ENCODE results near the gene ANGEL1.

- no peak for TF ChIP-seq CTCF (IDR thresholded peaks at IDR 0.05)
- TF ChIP-seq REST (IDR thresholded peaks at IDR 0.05; ENCODE audit: insufficient read depth in 1 of 2, low read depth in 2 of 2, low read length in 1 of 2), result no peak
- no peak for TF ChIP-seq TCF7L2 (IDR thresholded peaks at IDR 0.05; ENCODE audit: low read depth, low read length)
These were observed 2.3 kb upstream of the ANGEL1 start for GRCh38 chr14:76814726-76815645.

Data from Panc1 (cell line).